Stimulated activated CD4-positive, alpha-beta T cell treated with anti-CD3 and anti-CD28 coated beads, Interleukin-4, amount 100 ng/mL, for 48 hours (primary cell): Measurements from ENCODE around the gene DIAPH2.
"Not testable (repeated sequence)": the region's sequence is repeated elsewhere in the genome, so short reads cannot be mapped to it uniquely, and the experiment has no call there.

ENCODE experiments used
- DNase-seq, 2 donors: peaks; one replicate each; pipeline ENCODE4 v3.0.0-alpha.2; 2020; ENCODE audit warnings: low read depth in 2 of 2

Gene DIAPH2

GRCh38 chrX:96684339-96685209, at the start of gene DIAPH2:
Gene DIAPH2, plus strand, starts transcription at chrX:96684842.
- DNase-seq, result peak; percentile 49 to 55

GRCh38 chrX:96650023-96650422, 34.6 kb upstream of the DIAPH2 start:
- no peak for DNase-seq

- no peak for DNase-seq
Measured at GRCh38 chrX:96655947-96656623, 28.6 kb upstream of the DIAPH2 start.

- DNase-seq, result no peak
Measured at GRCh38 chrX:96682516-96682915, 2.1 kb upstream of the DIAPH2 start.

- DNase-seq, result no peak
Measured at GRCh38 chrX:96683997-96684338, 674 bp upstream of the DIAPH2 start.

- DNase-seq, result peak; percentile 34 to 43
Measured at GRCh38 chrX:96685210-96686099, 813 bp downstream of the DIAPH2 start.

- DNase-seq, result no peak
Measured at GRCh38 chrX:96687776-96688175, 3.1 kb downstream of the DIAPH2 start.

- DNase-seq, result no peak
Measured at GRCh38 chrX:96688789-96689188, 4.1 kb downstream of the DIAPH2 start.

- no peak for DNase-seq
Measured at GRCh38 chrX:96689991-96690390, 5.3 kb downstream of the DIAPH2 start.

GRCh38 chrX:96692454-96692853, 7.8 kb downstream of the DIAPH2 start:
- no peak for DNase-seq

GRCh38 chrX:96692890-96693289, 8.2 kb downstream of the DIAPH2 start:
- DNase-seq, result no peak

GRCh38 chrX:96693407-96693806, 8.8 kb downstream of the DIAPH2 start:
- DNase-seq, result no peak

- DNase-seq, result no peak
Measured at GRCh38 chrX:96696462-96696861, 11.8 kb downstream of the DIAPH2 start.

GRCh38 chrX:96700625-96701024, 16.0 kb downstream of the DIAPH2 start:
- DNase-seq, result no peak

- DNase-seq, result no peak
Measured at GRCh38 chrX:96703379-96703778, 18.7 kb downstream of the DIAPH2 start.

- no peak for DNase-seq
Measured at GRCh38 chrX:96703816-96704215, 19.2 kb downstream of the DIAPH2 start.

GRCh38 chrX:96704629-96705028, 20.0 kb downstream of the DIAPH2 start:
- DNase-seq, result no peak

- DNase-seq, result no peak
Measured at GRCh38 chrX:96705905-96706304, 21.3 kb downstream of the DIAPH2 start.

- DNase-seq, result no peak
Measured at GRCh38 chrX:96707804-96708203, 23.2 kb downstream of the DIAPH2 start.

- no peak for DNase-seq
Measured at GRCh38 chrX:96710031-96710430, 25.4 kb downstream of the DIAPH2 start.

- no peak for DNase-seq
Measured at GRCh38 chrX:96713303-96713702, 28.7 kb downstream of the DIAPH2 start.

- not testable (repeated sequence) for DNase-seq
Measured at GRCh38 chrX:96714393-96714792, 29.8 kb downstream of the DIAPH2 start.
